ENCODE results near the gene DIP2C.

DNA sequence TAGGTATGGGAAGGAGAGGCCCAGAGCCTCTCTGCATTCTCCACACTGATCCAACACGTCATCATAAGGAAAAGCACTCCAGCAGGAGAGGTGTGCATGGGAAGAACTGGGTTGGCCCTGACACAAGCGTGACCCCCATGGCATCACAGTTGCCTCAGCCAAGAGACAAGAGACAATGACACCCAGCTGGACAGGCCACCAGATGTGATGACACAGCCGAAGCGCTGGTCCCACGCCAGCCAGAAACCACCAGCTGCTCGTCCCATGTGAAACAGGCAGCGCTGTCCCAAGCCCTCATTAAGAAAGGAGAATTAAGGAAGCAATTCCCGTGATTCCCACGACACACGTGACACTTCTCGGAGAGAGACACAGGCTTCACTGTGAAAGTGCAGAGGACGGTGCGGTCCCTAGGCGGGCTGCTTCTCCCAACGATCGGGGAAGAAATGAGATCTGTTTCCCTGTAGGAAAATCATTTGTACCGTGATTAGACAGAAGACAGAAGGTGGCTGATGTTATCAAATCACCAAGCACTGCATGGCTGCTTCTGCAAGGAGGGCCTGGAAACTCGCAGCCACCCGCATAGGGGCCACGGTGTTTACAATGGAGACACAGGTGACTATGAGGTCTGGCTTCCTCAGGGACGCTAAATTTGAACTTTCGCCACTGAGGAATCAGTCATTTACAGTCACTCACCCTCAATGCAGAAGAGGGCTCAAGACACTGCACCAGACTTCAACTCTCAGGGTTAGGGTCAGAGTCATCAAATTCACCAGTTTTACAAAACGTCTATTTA lies 74.5 kb downstream of the DIP2C start:
- TF ChIP-seq, protein P1, sequence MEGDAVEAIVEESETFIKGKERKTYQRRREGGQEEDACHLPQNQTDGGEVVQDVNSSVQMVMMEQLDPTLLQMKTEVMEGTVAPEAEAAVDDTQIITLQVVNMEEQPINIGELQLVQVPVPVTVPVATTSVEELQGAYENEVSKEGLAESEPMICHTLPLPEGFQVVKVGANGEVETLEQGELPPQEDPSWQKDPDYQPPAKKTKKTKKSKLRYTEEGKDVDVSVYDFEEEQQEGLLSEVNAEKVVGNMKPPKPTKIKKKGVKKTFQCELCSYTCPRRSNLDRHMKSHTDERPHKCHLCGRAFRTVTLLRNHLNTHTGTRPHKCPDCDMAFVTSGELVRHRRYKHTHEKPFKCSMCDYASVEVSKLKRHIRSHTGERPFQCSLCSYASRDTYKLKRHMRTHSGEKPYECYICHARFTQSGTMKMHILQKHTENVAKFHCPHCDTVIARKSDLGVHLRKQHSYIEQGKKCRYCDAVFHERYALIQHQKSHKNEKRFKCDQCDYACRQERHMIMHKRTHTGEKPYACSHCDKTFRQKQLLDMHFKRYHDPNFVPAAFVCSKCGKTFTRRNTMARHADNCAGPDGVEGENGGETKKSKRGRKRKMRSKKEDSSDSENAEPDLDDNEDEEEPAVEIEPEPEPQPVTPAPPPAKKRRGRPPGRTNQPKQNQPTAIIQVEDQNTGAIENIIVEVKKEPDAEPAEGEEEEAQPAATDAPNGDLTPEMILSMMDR (IDR thresholded peaks at IDR 0.05), result no peak
- no peak for TF ChIP-seq POLR2A (IDR thresholded peaks at IDR 0.05)
